Activated T-helper 1 cell treated with anti-CD3 and anti-CD28 coated beads, Interleukin-12 subunit alpha, Interleukin-12 subunit beta, Interleukin-2, Interleukin-4 antibody, amounts not matched to agents 30 ng/mL and 10 ng/mL and 1 ng/mL, durations not matched to agents 14 hours and 24 hours and 36 hours (primary cell): ENCODE measurements around the gene COX8A. TPM values are rescaled to one million over a fixed set of nuclear protein-coding genes. Genes with fewer than 3 reads are reported as not detected.
"Not testable (repeated sequence)": the region's sequence is repeated elsewhere in the genome, so short reads cannot be mapped to it uniquely, and the experiment has no call there.

Experiments
- DNase-seq: peaks from one replicate; pipeline ENCODE4 v3.0.0; 2021; ENCODE audit warnings: low spot score
- H3K27ac Mint-ChIP-seq: one replicate; pipeline ENCODE4 v1.8.0; 2021; ENCODE audit warnings: mild to moderate bottlenecking, mixed read lengths
- H3K27me3 Mint-ChIP-seq: one replicate; pipeline ENCODE4 v1.8.0; 2022; ENCODE audit warnings: mild to moderate bottlenecking, moderate library complexity, mixed read lengths; ENCODE audit not compliant: insufficient read depth
- H3K36me3 Mint-ChIP-seq: one replicate; pipeline ENCODE4 v1.8.0; 2021; ENCODE audit warnings: low read depth, mixed read lengths
- H3K4me1 Mint-ChIP-seq: one replicate; pipeline ENCODE4 v1.8.0; 2021; ENCODE audit warnings: low read depth, mixed read lengths
- H3K4me3 Mint-ChIP-seq: one replicate; pipeline ENCODE4 v1.8.0; 2021; ENCODE audit warnings: mild to moderate bottlenecking, moderate library complexity, mixed read lengths
- H3K9me3 Mint-ChIP-seq: one replicate; pipeline ENCODE4 v1.8.0; 2021; ENCODE audit warnings: mixed read lengths
- intact Hi-C: fragments of 100-400 bp; cut with micrococcal nuclease; formaldehyde crosslinking; loops from one replicate; pipeline ENCODE4 v1.15.1; 2024
- total RNA-seq: library from RNA; stranded (reverse); gene quantifications from 2 replicates; pipeline ENCODE4 v1.2.3, GENCODE V29; 2022

COX8A gene
- total RNA-seq, 1 donor from 2014 or later = 289 TPM

DNA sequence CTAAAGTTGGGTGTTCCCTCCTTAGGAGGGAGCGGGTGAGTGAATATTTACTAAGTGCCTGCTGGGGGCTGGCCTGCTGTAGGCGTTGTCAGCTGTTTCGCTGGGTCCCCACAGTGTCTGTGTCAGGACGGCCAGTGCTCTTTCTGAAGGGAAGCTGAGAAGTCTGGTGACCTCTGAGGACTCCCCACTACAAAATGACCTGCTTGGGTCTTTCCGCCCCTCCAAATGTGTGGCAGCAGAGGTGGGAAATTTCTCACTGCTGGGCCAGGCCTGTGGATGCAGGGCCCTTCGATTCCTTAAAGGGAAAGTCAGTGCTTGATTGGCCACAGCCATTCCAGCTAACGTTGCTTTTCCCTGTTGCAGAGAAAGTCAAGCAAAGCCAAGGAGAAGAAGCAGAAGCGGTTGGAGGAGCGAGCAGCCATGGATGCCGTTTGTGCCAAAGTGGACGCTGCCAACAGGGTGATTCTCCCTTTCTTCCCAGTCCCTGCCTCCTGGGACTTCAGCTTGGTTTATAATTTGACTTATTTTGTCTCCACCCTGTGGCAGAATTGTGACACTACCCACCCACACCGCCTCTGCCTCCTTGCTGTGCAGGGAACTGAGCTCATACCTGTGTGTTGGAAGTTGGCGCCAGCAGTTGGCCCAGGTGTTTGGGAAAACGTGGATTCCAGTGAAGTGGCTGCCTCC lies 28.8 kb upstream of the COX8A start:
- no peaks in the 10 kb centered on the region for H3K9me3 Mint-ChIP-seq
- intact Hi-C loops = loop anchor here (1.0 to 2.0 kb wide), 2 partner anchors 108 to 179 kb away; no protein-coding TSS in a partner anchor
- H3K4me1 Mint-ChIP-seq = peaks cover 10% of the 10 kb centered on the region
- no peaks in the 10 kb centered on the region for H3K27me3 Mint-ChIP-seq
- no peak overlapping the region for H3K4me3 Mint-ChIP-seq
- peaks cover 2% of the 10 kb centered on the region for H3K36me3 Mint-ChIP-seq
- no peak overlapping the region for H3K27ac Mint-ChIP-seq
- DNase-seq = peak; percentile 35

DNA sequence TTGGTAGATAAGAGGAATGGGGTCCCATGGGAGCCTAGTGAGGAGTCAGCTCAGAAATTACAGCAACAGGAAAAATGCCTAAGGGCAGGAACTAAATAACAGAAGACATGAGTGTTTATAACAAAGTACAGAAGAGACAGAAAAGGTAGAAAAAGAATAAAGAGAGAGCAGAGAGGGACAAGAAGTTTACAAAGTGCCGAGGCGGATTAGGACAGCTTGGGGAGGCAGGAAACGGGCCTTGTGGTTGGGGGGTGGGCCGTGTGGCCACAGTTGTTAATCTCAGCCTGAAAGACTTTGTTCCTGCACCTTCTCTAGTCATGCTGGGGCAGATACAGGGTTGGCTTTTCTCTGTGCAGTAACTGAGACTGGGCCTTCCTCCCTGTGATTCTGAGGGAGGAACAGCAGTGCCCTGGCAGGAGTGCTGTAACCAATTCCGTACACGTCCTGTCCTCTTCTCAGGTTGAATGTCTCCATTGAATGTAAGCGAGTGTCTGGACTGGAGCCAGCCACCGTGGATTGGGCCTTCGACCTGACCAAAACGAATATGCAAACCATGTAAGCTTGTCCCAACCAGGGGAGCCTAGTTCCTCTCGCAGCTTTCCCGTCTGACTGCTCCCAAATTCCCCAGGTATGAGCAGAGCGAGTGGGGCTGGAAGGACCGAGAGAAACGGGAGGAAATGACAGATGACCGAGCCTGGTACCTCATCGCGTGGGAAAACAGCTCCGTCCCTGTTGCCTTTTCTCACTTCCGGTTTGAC lies 22.5 kb upstream of the COX8A start:
- Mint-ChIP-seq H3K9me3 (no peaks in the 10 kb centered on the region), H3K36me3 (peaks cover 27% of the 10 kb centered on the region), H3K4me1 (peaks cover 21% of the 10 kb centered on the region), H3K27ac (peak overlapping the region; percentile 77), H3K27me3 (no peaks in the 10 kb centered on the region), H3K4me3 (peak overlapping the region; percentile 56)
- intact Hi-C loops = loop anchor here (1.0 kb wide), 1 partner anchor 13 kb away; the partner anchor contains the start of gene NAA40
- peak; percentile 38 for DNase-seq

DNA sequence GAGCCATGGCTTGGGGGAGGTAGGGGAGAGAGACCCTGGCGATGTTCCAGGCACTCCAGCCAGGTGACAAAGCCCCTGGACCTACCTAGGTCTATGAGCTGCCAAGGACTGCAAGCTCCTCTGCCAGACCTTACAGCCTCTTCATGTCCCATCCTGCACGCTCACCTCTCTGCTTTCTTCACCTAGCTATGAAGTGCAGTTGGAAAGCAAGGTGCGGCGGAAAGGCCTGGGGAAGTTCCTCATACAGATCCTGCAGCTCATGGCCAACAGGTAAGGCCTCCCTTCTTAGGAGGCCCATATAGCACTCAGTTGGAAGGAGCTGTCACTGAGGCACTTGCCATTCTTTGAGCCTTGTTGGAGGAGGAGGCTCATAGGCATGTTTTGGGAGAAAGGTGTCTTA lies 21.9 kb upstream of the COX8A start:
- peaks cover 27% of the 10 kb centered on the region for H3K36me3 Mint-ChIP-seq
- no peaks in the 10 kb centered on the region for H3K9me3 Mint-ChIP-seq
- H3K27ac Mint-ChIP-seq = peak overlapping the region; percentile 77
- H3K27me3 Mint-ChIP-seq = no peaks in the 10 kb centered on the region
- DNase-seq = no peak
- peaks cover 24% of the 10 kb centered on the region for H3K4me1 Mint-ChIP-seq
- H3K4me3 Mint-ChIP-seq = no peak overlapping the region
- intact Hi-C loops = loop anchor here (1.0 kb wide), 1 partner anchor 13 kb away; the partner anchor contains the start of gene NAA40

DNA sequence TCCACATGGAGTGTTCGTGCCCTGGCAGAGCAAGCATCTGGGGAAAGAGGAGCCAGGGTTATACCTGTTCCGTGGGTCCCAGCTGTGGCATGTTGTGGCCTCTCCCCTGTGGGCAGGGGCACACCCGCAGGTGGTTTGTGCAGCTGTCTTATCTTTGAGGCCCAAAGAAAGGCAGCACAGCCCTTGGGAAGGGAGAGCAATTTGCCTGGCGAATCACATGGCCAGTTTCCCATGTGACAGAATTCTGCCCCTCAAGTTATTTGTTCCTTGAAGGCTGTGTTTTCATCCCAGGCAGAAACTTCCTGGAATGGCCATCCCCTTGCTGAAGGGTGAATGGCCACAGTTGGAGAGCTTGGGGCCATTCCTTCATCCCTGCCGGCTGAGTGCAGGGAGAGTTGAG lies 16.4 kb upstream of the COX8A start:
- H3K36me3 Mint-ChIP-seq = peaks cover 22% of the 10 kb centered on the region
- H3K27me3 Mint-ChIP-seq = no peaks in the 10 kb centered on the region

DNA sequence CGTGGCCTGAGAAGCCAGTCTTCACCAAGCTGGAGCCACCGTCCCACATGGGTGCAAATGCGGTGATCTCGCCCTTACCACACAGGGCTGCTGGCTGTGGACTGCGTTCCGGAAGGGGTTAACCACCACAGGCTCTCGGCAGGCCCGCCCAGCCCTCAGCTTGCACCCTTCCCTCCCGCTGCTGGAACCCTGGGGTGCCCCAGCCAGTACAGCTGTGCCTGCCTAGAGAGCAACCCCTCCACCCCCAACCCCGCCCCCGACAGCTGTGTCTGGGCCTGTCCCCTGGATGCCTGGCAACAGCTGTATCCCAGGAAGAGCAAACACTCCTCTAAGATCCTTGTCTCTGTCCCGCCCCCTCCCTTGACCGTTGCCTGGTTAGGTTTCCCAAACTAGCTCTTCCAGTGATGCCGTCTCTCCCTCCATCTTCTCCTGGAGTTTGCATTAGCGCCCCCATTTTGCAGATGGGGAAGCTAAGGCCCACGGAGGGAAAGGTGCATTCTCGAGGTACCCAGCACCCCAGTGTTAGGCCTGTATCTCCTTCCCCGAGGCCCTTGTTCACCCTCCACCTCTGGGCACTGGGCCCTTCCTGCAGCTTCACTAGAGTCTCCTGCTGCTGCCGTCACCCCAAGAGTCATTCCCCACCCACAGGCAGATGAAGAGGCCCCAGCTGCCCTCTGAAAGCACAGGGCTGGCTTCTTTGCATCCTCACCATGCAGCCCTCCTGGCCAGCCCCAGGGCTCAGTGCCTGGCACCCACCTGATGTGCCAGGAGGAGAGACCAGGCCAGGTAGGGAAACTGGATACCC lies 12.6 kb upstream of the COX8A start:
- Mint-ChIP-seq H3K4me1 (peaks cover 18% of the 10 kb centered on the region), H3K27me3 (no peaks in the 10 kb centered on the region), H3K27ac (peak overlapping the region; percentile 29), H3K36me3 (no peaks in the 10 kb centered on the region), H3K9me3 (no peaks in the 10 kb centered on the region), H3K4me3 (no peak overlapping the region)
- intact Hi-C loops = no loop called here
- DNase-seq = no peak

More for the DNA sequence above, 16.4 kb upstream of the COX8A start:
- Mint-ChIP-seq H3K27ac (no peak overlapping the region), H3K4me3 (no peak overlapping the region), H3K9me3 (no peaks in the 10 kb centered on the region), H3K4me1 (peaks cover 18% of the 10 kb centered on the region)
- intact Hi-C loops = no loop called here
- DNase-seq = no peak

DNA sequence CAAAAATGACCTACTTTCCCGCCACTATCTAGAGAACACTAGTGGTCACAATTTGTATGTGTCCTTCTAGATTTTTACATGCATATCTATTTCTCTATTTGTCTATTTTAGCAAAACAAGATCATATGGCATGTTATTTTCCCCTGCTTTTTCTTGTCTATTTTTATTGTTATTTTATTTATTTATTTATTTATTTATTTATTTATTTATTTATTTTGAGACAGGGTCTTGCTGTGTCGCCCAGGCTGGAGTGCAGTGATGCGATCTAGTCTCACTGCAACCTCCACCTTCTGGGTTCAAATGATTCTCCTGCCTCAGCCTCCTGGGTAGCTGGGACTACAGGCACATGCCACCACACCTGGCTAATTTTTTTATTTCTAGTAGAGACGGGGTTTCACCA lies 10.5 kb upstream of the COX8A start:
- H3K4me1 Mint-ChIP-seq = peaks cover 13% of the 10 kb centered on the region
- H3K27ac Mint-ChIP-seq, H3K36me3 Mint-ChIP-seq, intact Hi-C loops, DNase-seq, H3K4me3 Mint-ChIP-seq, H3K9me3 Mint-ChIP-seq, H3K27me3 Mint-ChIP-seq: not testable (repeated sequence)

DNA sequence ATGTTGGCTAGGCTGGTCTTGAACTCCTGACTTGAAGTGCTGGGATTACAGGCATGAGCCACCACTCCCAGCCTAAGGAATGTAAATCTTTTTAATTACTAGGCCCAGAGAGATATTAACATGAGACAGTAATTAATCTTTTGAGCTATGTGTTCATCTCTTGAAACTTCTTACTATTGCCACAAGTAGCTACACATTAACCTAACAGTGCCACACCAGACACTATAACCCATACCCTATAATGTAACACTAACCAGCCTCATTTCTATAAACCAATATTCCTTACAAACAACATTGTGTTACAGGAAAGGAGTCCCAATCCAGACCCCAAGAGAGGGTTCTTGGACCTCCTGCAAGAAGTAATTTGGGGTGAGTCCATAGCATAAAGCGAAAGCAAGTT lies 8.0 kb upstream of the COX8A start:
- no peaks in the 10 kb centered on the region for H3K9me3 Mint-ChIP-seq
- no peak overlapping the region for H3K4me3 Mint-ChIP-seq
- peaks cover 6% of the 10 kb centered on the region for H3K27me3 Mint-ChIP-seq

DNA sequence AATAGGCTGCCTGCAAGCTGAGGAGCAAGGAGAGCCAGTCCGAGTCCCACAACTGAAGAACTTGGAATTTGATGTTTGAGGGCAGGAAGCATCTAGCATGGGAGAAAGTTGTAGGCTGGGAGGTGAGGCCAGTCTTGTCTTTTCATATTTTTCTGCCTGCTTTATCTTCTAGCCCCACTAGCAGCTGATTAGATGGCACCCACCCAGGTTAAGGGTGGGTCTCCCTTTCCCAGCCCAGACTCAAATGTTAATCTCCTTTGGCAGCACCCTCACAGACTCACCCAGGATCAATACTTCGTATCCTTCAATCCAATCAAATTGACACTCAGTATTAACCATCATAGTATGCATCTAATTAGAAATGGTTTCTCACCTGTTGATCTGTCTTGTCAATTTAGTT lies 5.0 kb upstream of the COX8A start:
- Mint-ChIP-seq H3K27ac (no peak overlapping the region), H3K4me1 (no peaks in the 10 kb centered on the region), H3K9me3 (no peaks in the 10 kb centered on the region), H3K4me3 (no peak overlapping the region), H3K27me3 (peaks cover 8% of the 10 kb centered on the region), H3K36me3 (peaks cover 3% of the 10 kb centered on the region)
- DNase-seq = no peak
- intact Hi-C loops = no loop called here

More for the DNA sequence above, 8.0 kb upstream of the COX8A start:
- no peak overlapping the region for H3K27ac Mint-ChIP-seq
- H3K36me3 Mint-ChIP-seq = no peaks in the 10 kb centered on the region
- no peak for DNase-seq
- peaks cover 6% of the 10 kb centered on the region for H3K4me1 Mint-ChIP-seq
- intact Hi-C loops = no loop called here

DNA sequence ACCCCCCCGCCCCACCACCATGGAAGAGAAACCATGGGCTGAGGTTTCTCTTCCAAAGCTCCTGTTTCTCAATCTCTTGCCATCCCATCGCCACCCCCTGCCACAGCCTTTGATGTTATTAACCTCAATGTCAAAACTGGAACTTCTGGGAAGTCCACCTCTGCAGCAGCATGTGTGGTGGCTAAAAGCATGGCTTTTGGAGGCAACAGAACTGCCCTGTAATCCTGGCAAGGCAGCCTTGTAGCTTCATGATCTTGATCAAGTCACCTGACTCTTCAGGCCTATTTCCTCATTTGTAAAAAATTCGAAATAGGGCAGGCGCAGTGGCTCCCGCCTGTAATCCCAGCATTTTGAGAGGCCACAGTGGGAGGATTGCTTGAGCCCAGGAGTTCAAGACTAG lies 3.5 kb upstream of the COX8A start:
- Mint-ChIP-seq H3K4me1 (peaks cover 4% of the 10 kb centered on the region), H3K4me3 (no peak overlapping the region), H3K36me3 (peaks cover 6% of the 10 kb centered on the region), H3K9me3 (no peaks in the 10 kb centered on the region), H3K27ac (no peak overlapping the region), H3K27me3 (peaks cover 8% of the 10 kb centered on the region)
- intact Hi-C loops = loop anchor here (10.0 kb wide), 1 partner anchor 314 kb away; the partner anchor contains the start of genes BAD and GPR137
- no peak for DNase-seq

DNA sequence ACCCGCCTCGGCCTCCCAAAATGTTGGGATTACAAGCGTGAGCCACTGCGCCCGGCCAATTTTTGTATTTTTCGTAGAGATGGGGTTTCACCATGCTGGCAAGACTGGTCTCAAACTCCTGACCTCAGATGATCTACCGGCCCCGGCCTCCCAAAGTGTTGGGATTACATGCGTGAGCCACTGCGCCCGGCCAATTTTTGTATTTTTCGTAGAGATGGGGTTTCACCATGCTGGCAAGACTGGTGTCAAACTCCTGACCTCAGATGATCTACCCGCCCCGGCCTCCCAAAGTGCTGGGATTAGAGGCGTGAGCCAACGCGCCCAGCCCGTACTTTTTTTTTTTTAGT lies 535 bp upstream of the COX8A start:
- intact Hi-C loops = loop anchor here (1.0 to 10.0 kb wide), 10 partner anchors 12 to 311 kb away; partner anchors contain the start of genes BAD, DNAJC4, FKBP2 and GPR137
- H3K36me3 Mint-ChIP-seq = peaks cover 17% of the 10 kb centered on the region
- DNase-seq, H3K27me3 Mint-ChIP-seq, H3K9me3 Mint-ChIP-seq: not testable (repeated sequence)
- peaks cover 17% of the 10 kb centered on the region for H3K4me1 Mint-ChIP-seq
- peak overlapping the region; percentile 100 for H3K4me3 Mint-ChIP-seq
- peak overlapping the region; percentile 97 for H3K27ac Mint-ChIP-seq

DNA sequence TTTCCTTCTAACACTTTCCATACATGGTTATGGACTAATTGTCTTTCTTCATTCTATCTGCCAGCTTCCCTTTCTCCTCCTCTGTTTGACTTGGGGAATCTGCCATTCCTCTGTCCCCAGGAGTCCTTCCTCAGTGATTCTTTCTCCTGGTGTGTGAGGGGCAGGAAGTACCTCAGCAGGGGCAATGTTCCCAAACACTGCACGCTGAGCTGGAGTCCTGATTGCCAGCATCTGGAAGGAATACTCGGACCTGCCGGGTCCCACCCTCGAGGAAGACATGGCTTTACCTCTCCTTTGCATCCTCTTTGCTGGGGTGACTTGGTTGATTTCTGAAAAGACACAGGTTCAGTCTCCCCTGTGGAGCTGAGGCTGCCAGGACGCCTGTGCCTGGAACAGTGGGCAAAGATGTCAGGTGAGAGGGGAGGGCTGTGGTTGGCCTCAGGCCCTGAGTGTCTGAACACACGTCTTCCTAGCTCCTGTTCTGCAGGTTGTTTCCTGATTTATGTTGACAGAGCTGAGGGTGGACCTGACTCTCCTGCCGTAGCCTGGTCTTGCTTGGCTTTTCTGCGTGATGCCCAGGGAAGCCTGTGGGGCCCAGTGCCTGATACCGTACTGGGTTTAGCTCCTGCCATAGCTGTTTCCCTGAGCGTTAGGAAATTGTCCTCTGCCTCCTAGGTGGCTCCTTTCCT lies 4.3 kb downstream of the COX8A start:
- intact Hi-C loops = loop anchor here (10.0 kb wide), 1 partner anchor 306 kb away; the partner anchor contains the start of genes BAD and GPR137
- Mint-ChIP-seq H3K9me3 (no peaks in the 10 kb centered on the region), H3K36me3 (peaks cover 16% of the 10 kb centered on the region), H3K27me3 (no peaks in the 10 kb centered on the region), H3K4me1 (peaks cover 23% of the 10 kb centered on the region), H3K4me3 (no peak overlapping the region), H3K27ac (no peak overlapping the region)
- no peak for DNase-seq

DNA sequence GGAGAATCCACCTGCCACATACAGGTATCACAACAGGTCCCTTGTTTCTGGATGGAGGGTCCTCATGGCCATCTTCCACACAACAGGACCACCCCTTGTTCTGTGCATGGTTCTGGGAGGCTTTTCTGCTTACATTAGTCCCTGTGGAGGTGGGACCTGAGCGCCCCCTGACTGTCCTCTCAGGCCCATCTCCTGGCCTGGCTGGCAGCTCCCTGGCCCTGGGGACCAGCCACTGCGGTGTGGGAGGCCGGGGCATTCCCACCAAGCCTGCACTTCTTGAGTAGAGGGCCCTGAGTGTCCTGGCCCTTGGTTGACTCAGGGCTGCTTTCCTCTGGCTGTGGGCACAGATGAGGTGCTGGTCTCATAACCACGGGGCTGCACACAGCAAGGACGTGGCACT lies 5.0 kb downstream of the COX8A start:
- intact Hi-C loops = loop anchor here (10.0 kb wide), 1 partner anchor 305 kb away; the partner anchor contains the start of genes BAD and GPR137

More for the DNA sequence above, 5.0 kb downstream of the COX8A start:
- no peak for DNase-seq
- no peaks in the 10 kb centered on the region for H3K9me3 Mint-ChIP-seq
- H3K36me3 Mint-ChIP-seq = peaks cover 16% of the 10 kb centered on the region
- no peak overlapping the region for H3K27ac Mint-ChIP-seq
- no peak overlapping the region for H3K4me3 Mint-ChIP-seq
- H3K27me3 Mint-ChIP-seq = no peaks in the 10 kb centered on the region
- peaks cover 23% of the 10 kb centered on the region for H3K4me1 Mint-ChIP-seq
